ENCODE measurements around the gene ST8SIA2. TPM values are rescaled to one million over a fixed set of nuclear protein-coding genes. Genes with fewer than 3 reads are reported as not detected.

ST8SIA2 gene
- total and polyA plus RNA-seq, 2 donors (not counting 1 experiment from before 2014, with no cell fraction given) = under 0.01 TPM; not detected in 1

- Histone ChIP-seq H3K4me3 (replicated peaks in 1 of 4; ENCODE audit: control extremely low read depth in 1 of 4, insufficient read depth in 1 of 4, low read depth in 3 of 4, low read length in 4 of 4) (no peak overlapping the region), H3K27ac (ENCODE audit: insufficient read depth, low read length) (no peak overlapping the region)
These were observed 12.3 kb downstream of the ST8SIA2 start for GRCh38 chr15:92405942-92406341.

GRCh38 chr15:92407321-92407720 is 13.6 kb downstream of the ST8SIA2 start:
- Histone ChIP-seq H3K4me1 (ENCODE audit: control insufficient read depth, extremely low read depth, insufficient read depth, low read length) (no peaks in the 10 kb centered on the region), H3K36me3 (ENCODE audit: control insufficient read depth, insufficient read depth, low read length) (no peaks in the 10 kb centered on the region), H3K27ac (ENCODE audit: insufficient read depth, low read length) (no peak overlapping the region), H3K9me3 (ENCODE audit: control insufficient read depth, insufficient read depth, low read depth, low read length) (no peaks in the 10 kb centered on the region), H3K9ac (ENCODE audit: insufficient read depth, low read length) (no peak overlapping the region), H3K79me2 (ENCODE audit: control insufficient read depth, insufficient read depth, low read length) (no peaks in the 10 kb centered on the region), H3K4me3 (replicated peaks in 1 of 4; ENCODE audit: control extremely low read depth in 1 of 4, insufficient read depth in 1 of 4, low read depth in 3 of 4, low read length in 4 of 4) (no peak overlapping the region), H3K27me3 (ENCODE audit: control insufficient read depth, insufficient read depth, low read length) (no peaks in the 10 kb centered on the region), H4K20me1 (ENCODE audit: control insufficient read depth, extremely low read depth, insufficient read depth, low read length) (no peaks in the 10 kb centered on the region), H2AFZ (ENCODE audit: low read length) (no peak overlapping the region), H3K4me2 (ENCODE audit: extremely low read depth, insufficient read depth, low read length) (no peak overlapping the region)
- no peak for DNase-seq (ENCODE audit: low read depth in 2 of 2)
- TF ChIP-seq, protein P1, sequence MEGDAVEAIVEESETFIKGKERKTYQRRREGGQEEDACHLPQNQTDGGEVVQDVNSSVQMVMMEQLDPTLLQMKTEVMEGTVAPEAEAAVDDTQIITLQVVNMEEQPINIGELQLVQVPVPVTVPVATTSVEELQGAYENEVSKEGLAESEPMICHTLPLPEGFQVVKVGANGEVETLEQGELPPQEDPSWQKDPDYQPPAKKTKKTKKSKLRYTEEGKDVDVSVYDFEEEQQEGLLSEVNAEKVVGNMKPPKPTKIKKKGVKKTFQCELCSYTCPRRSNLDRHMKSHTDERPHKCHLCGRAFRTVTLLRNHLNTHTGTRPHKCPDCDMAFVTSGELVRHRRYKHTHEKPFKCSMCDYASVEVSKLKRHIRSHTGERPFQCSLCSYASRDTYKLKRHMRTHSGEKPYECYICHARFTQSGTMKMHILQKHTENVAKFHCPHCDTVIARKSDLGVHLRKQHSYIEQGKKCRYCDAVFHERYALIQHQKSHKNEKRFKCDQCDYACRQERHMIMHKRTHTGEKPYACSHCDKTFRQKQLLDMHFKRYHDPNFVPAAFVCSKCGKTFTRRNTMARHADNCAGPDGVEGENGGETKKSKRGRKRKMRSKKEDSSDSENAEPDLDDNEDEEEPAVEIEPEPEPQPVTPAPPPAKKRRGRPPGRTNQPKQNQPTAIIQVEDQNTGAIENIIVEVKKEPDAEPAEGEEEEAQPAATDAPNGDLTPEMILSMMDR (conservative IDR thresholded peaks at IDR 0.05 in 1 of 2, IDR thresholded peaks at IDR 0.05 in 1 of 2; ENCODE audit: low read depth in 1 of 2, low read length in 2 of 2) = no peak
- TF ChIP-seq EZH2 (IDR thresholded peaks at IDR 0.05; ENCODE audit: low read length, missing control alignments) = no peak

More at GRCh38 chr15:92405942-92406341, 12.3 kb downstream of the ST8SIA2 start:
- H3K9me3 ChIP-seq (ENCODE audit: control insufficient read depth, insufficient read depth, low read depth, low read length) = no peaks in the 10 kb centered on the region
- H3K36me3 ChIP-seq (ENCODE audit: control insufficient read depth, insufficient read depth, low read length) = no peaks in the 10 kb centered on the region
- TF ChIP-seq, protein P1 (conservative IDR thresholded peaks at IDR 0.05 in 1 of 2, IDR thresholded peaks at IDR 0.05 in 1 of 2; ENCODE audit: low read depth in 1 of 2, low read length in 2 of 2) = no peak
- no peak for TF ChIP-seq EZH2 (IDR thresholded peaks at IDR 0.05; ENCODE audit: low read length, missing control alignments)
- DNase-seq (ENCODE audit: low read depth in 2 of 2) = no peak
- no peaks in the 10 kb centered on the region for H3K79me2 ChIP-seq (ENCODE audit: control insufficient read depth, insufficient read depth, low read length)
- no peak overlapping the region for H3K9ac ChIP-seq (ENCODE audit: insufficient read depth, low read length)
- H3K4me2 ChIP-seq (ENCODE audit: extremely low read depth, insufficient read depth, low read length) = no peak overlapping the region
- H3K4me1 ChIP-seq (ENCODE audit: control insufficient read depth, extremely low read depth, insufficient read depth, low read length) = no peaks in the 10 kb centered on the region
- H2AFZ ChIP-seq (ENCODE audit: low read length) = no peak overlapping the region
- no peaks in the 10 kb centered on the region for H4K20me1 ChIP-seq (ENCODE audit: control insufficient read depth, extremely low read depth, insufficient read depth, low read length)
- H3K27me3 ChIP-seq (ENCODE audit: control insufficient read depth, insufficient read depth, low read length) = no peaks in the 10 kb centered on the region

- Histone ChIP-seq H3K36me3 (ENCODE audit: control insufficient read depth, insufficient read depth, low read length) (no peaks in the 10 kb centered on the region), H2AFZ (ENCODE audit: low read length) (no peak overlapping the region), H3K9me3 (ENCODE audit: control insufficient read depth, insufficient read depth, low read depth, low read length) (no peaks in the 10 kb centered on the region), H3K79me2 (ENCODE audit: control insufficient read depth, insufficient read depth, low read length) (no peaks in the 10 kb centered on the region), H3K27me3 (ENCODE audit: control insufficient read depth, insufficient read depth, low read length) (no peaks in the 10 kb centered on the region), H3K4me2 (ENCODE audit: extremely low read depth, insufficient read depth, low read length) (no peak overlapping the region), H3K4me1 (ENCODE audit: control insufficient read depth, extremely low read depth, insufficient read depth, low read length) (no peaks in the 10 kb centered on the region), H3K4me3 (replicated peaks in 1 of 4; ENCODE audit: control extremely low read depth in 1 of 4, insufficient read depth in 1 of 4, low read depth in 3 of 4, low read length in 4 of 4) (no peak overlapping the region), H3K27ac (ENCODE audit: insufficient read depth, low read length) (no peak overlapping the region), H3K9ac (ENCODE audit: insufficient read depth, low read length) (no peak overlapping the region), H4K20me1 (ENCODE audit: control insufficient read depth, extremely low read depth, insufficient read depth, low read length) (no peaks in the 10 kb centered on the region)
- DNase-seq (ENCODE audit: low read depth in 2 of 2) = peak in 1 of 2 donors; percentile 34
- no peak for TF ChIP-seq EZH2 (IDR thresholded peaks at IDR 0.05; ENCODE audit: low read length, missing control alignments)
- TF ChIP-seq, protein P1 (conservative IDR thresholded peaks at IDR 0.05 in 1 of 2, IDR thresholded peaks at IDR 0.05 in 1 of 2; ENCODE audit: low read depth in 1 of 2, low read length in 2 of 2) = no peak
These were observed 14.2 kb downstream of the ST8SIA2 start for GRCh38 chr15:92407916-92408315.

Data from fibroblast of lung (primary cell).